ENCODE measurements around the gene DNAJC7. TPM values are rescaled to one million over a fixed set of nuclear protein-coding genes. Genes with fewer than 3 reads are reported as not detected.

DNAJC7 gene
- total RNA-seq, 1 experiment from 2014 or later = 72.0 TPM

DNA sequence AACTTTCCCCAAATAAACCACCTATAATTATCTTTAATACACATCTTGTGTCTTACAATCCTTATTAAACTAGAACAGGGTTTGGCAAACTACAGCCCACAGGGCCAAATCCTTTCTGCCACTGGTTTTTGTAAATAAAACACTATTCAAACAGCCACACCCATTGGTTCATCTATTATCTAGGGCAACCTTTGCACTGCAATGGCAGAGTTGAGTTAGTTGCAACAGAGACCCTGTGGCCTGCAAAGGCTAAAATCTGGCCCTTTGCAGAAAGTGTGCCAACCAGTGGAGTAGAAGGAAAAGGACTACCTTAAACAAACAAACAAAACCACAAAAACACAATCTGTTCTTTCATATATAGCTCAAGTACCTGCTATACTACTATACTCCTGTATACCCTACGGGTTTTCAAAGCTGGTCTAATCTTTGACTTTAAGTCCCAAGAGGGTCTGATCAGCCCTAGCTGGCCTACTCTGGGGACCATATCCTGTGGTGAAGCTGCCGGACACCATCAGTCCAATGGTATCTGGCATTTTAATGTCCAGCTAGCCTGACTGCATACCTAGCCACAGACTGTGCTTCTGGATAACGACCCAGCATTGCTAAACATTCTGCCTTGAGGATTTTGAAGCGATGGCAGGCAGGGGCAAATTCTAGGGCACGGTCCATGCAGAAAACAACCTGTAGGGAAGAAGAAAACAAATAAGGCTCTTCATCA lies 27.4 kb downstream of the DNAJC7 start:
- no peak overlapping the region for H3K27ac ChIP-seq (ENCODE audit: low read length)
- TF ChIP-seq POLR2AphosphoS5 (IDR thresholded peaks at IDR 0.05; ENCODE audit: low read depth, low read length) (no peak), SIN3A (IDR thresholded peaks at IDR 0.05; ENCODE audit: borderline replicate concordance, insufficient read depth, low read depth, low read length) (no peak), TCF7L2 (IDR thresholded peaks at IDR 0.05; ENCODE audit: low read depth, low read length) (no peak)
- TF ChIP-seq, protein P1, sequence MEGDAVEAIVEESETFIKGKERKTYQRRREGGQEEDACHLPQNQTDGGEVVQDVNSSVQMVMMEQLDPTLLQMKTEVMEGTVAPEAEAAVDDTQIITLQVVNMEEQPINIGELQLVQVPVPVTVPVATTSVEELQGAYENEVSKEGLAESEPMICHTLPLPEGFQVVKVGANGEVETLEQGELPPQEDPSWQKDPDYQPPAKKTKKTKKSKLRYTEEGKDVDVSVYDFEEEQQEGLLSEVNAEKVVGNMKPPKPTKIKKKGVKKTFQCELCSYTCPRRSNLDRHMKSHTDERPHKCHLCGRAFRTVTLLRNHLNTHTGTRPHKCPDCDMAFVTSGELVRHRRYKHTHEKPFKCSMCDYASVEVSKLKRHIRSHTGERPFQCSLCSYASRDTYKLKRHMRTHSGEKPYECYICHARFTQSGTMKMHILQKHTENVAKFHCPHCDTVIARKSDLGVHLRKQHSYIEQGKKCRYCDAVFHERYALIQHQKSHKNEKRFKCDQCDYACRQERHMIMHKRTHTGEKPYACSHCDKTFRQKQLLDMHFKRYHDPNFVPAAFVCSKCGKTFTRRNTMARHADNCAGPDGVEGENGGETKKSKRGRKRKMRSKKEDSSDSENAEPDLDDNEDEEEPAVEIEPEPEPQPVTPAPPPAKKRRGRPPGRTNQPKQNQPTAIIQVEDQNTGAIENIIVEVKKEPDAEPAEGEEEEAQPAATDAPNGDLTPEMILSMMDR (IDR thresholded peaks at IDR 0.05) = no peak
- TF ChIP-seq, protein P2, sequence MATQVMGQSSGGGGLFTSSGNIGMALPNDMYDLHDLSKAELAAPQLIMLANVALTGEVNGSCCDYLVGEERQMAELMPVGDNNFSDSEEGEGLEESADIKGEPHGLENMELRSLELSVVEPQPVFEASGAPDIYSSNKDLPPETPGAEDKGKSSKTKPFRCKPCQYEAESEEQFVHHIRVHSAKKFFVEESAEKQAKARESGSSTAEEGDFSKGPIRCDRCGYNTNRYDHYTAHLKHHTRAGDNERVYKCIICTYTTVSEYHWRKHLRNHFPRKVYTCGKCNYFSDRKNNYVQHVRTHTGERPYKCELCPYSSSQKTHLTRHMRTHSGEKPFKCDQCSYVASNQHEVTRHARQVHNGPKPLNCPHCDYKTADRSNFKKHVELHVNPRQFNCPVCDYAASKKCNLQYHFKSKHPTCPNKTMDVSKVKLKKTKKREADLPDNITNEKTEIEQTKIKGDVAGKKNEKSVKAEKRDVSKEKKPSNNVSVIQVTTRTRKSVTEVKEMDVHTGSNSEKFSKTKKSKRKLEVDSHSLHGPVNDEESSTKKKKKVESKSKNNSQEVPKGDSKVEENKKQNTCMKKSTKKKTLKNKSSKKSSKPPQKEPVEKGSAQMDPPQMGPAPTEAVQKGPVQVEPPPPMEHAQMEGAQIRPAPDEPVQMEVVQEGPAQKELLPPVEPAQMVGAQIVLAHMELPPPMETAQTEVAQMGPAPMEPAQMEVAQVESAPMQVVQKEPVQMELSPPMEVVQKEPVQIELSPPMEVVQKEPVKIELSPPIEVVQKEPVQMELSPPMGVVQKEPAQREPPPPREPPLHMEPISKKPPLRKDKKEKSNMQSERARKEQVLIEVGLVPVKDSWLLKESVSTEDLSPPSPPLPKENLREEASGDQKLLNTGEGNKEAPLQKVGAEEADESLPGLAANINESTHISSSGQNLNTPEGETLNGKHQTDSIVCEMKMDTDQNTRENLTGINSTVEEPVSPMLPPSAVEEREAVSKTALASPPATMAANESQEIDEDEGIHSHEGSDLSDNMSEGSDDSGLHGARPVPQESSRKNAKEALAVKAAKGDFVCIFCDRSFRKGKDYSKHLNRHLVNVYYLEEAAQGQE (IDR thresholded peaks at IDR 0.05; ENCODE audit: insufficient read depth in 1 of 2, low read depth in 2 of 2, low read length in 1 of 2) = no peak
- H3K36me3 ChIP-seq (ENCODE audit: control insufficient read depth, insufficient read depth, low read length) = peaks cover 9% of the 10 kb centered on the region
- DNase-seq (ENCODE audit: low read depth, low spot score) = no peak
- no peaks in the 10 kb centered on the region for H3K4me1 ChIP-seq (ENCODE audit: control insufficient read depth, insufficient read depth, low read length)
- POLR2A ChIA-PET = no interaction called here
- H3K9me3 ChIP-seq (ENCODE audit: control insufficient read depth, insufficient read depth, low read depth, low read length) = no peaks in the 10 kb centered on the region
- no peak overlapping the region for H3K4me3 ChIP-seq (ENCODE audit: low read depth in 2 of 2, low read length in 2 of 2)
- BruUV-seq (replicated peaks) = no TSS peak
- no peak for ATAC-seq
- CTCF ChIA-PET = no interaction called here
- intact Hi-C loops (cut with micrococcal nuclease; ENCODE audit: unreplicated experiment) (no loop called here), in situ Hi-C loops (cut with HindIII; ENCODE audit: low pct_unique_long_range_greater_than_20kb, low sequenced_read_pairs) (no loop called here)
- H3K27me3 ChIP-seq (ENCODE audit: control insufficient read depth, insufficient read depth, low read length) = no peaks in the 10 kb centered on the region

DNA sequence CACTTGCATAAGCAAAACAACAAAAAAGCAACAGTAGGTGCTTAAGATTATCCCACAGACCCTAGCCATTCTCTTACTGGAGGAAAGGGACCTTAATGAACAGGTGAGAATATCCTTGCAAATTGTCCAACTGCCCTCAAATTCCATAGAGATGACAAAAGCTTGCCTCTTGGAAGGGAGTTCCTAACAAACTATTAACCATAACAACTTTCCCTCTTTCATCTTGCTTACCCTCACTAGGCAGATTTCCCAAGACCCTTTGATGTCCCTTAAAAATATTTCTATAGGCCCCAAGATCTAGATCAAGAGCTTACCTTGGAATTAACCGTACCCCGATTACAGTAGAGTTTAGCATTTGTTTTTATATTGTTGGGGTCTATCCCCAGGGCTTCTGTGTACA lies 28.8 kb downstream of the DNAJC7 start:
- ATAC-seq (no peak), DNase-seq (ENCODE audit: low read depth, low spot score) (no peak)
- Histone ChIP-seq H3K4me1 (ENCODE audit: control insufficient read depth, insufficient read depth, low read length) (no peaks in the 10 kb centered on the region), H3K9me3 (ENCODE audit: control insufficient read depth, insufficient read depth, low read depth, low read length) (no peaks in the 10 kb centered on the region), H3K27ac (ENCODE audit: low read length) (no peak overlapping the region), H3K36me3 (ENCODE audit: control insufficient read depth, insufficient read depth, low read length) (peaks cover 9% of the 10 kb centered on the region), H3K27me3 (ENCODE audit: control insufficient read depth, insufficient read depth, low read length) (no peaks in the 10 kb centered on the region), H3K4me3 (ENCODE audit: low read depth in 2 of 2, low read length in 2 of 2) (no peak overlapping the region)
- intact Hi-C loops (cut with micrococcal nuclease; ENCODE audit: unreplicated experiment) = no loop called here
- ChIA-PET POLR2A (no interaction called here), CTCF (no interaction called here)
- TF ChIP-seq TCF7L2 (IDR thresholded peaks at IDR 0.05; ENCODE audit: low read depth, low read length) = no peak
- TF ChIP-seq, protein P1 (IDR thresholded peaks at IDR 0.05) = no peak
- no peak for TF ChIP-seq POLR2AphosphoS5 (IDR thresholded peaks at IDR 0.05; ENCODE audit: low read depth, low read length)
- TF ChIP-seq, protein P2 (IDR thresholded peaks at IDR 0.05; ENCODE audit: insufficient read depth in 1 of 2, low read depth in 2 of 2, low read length in 1 of 2) = no peak
- TF ChIP-seq SIN3A (IDR thresholded peaks at IDR 0.05; ENCODE audit: borderline replicate concordance, insufficient read depth, low read depth, low read length) = no peak
- BruUV-seq (replicated peaks) = no TSS peak
- in situ Hi-C loops (cut with HindIII; ENCODE audit: low pct_unique_long_range_greater_than_20kb, low sequenced_read_pairs) = no loop called here
